MM.1S (cell line): Measurements from ENCODE around the gene SMO.

Source experiments
- DNase-seq: peaks from one replicate; pipeline ENCODE4 v3.0.0-alpha.2; 2015
- H2AFZ ChIP-seq: fragments of 300-600 bp; sonication (generic); 2 replicates; pipeline ENCODE4 v1.6.0; 2016; ENCODE audit warnings: antibody characterized with exemption, low read length
- H3F3A ChIP-seq: fragments of 300-600 bp; sonication (generic); 2 replicates; pipeline ENCODE4 v1.6.1; 2016; ENCODE audit warnings: mild to moderate bottlenecking, antibody characterized with exemption, low read length, moderate library complexity, mixed read lengths; ENCODE audit not compliant: insufficient read depth
- H3K27ac ChIP-seq: fragments of 300-600 bp; sonication (generic); 2 replicates; pipeline ENCODE4 v1.5.1; 2016; ENCODE audit warnings: mild to moderate bottlenecking, low read length
- H3K27me3 ChIP-seq: fragments of 300-600 bp; sonication (generic); replicated peaks from 2 replicates; pipeline ENCODE4 v1.6.0; 2016; ENCODE audit warnings: low read length; ENCODE audit not compliant: insufficient read depth
- H3K36me3 ChIP-seq: fragments of 300-600 bp; sonication (generic); replicated peaks from 2 replicates; pipeline ENCODE4 v1.6.1; 2016; ENCODE audit warnings: mild to moderate bottlenecking, low read length, mixed read lengths; ENCODE audit not compliant: insufficient read depth
- H3K4me1 ChIP-seq: fragments of 300-600 bp; sonication (generic); 2 replicates; pipeline ENCODE4 v1.6.1; 2016; ENCODE audit warnings: low read length, mixed read lengths
- H3K4me2 ChIP-seq: fragments of 300-600 bp; sonication (generic); 2 replicates; pipeline ENCODE4 v1.6.0; 2016; ENCODE audit warnings: low read depth, low read length
- H3K4me3 ChIP-seq: fragments of 300-600 bp; sonication (generic); 2 replicates; pipeline ENCODE4 v1.5.1; 2016; ENCODE audit warnings: low read length, mixed read lengths
- H3K79me2 ChIP-seq: fragments of 300-600 bp; sonication (generic); 2 replicates; pipeline ENCODE4 v1.6.1; 2016; ENCODE audit warnings: mixed run types, low read length, mixed read lengths
- H3K9ac ChIP-seq: fragments of 300-600 bp; sonication (generic); 2 replicates; pipeline ENCODE4 v1.6.1; 2016; ENCODE audit warnings: low read length, mixed read lengths
- H3K9me2 ChIP-seq: fragments of 300-600 bp; sonication (generic); replicated peaks from 2 replicates; pipeline ENCODE4 v1.6.1; 2016; ENCODE audit warnings: mild to moderate bottlenecking, low read length, mixed read lengths; ENCODE audit not compliant: insufficient read depth
- H3K9me3 ChIP-seq: fragments of 300-600 bp; sonication (generic); replicated peaks from 2 replicates; pipeline ENCODE4 v1.6.1; 2016; ENCODE audit warnings: mild to moderate bottlenecking, low read length, mixed read lengths; ENCODE audit not compliant: insufficient read depth
- H4K20me1 ChIP-seq: fragments of 300-600 bp; sonication (generic); 2 replicates; pipeline ENCODE4 v1.6.1; 2016; ENCODE audit warnings: mild to moderate bottlenecking, low read length, moderate library complexity, mixed read lengths; ENCODE audit not compliant: insufficient read depth
- EZH2 ChIP-seq: fragments of 300-600 bp; sonication (generic); optimal IDR thresholded peaks from 2 replicates; pipeline ENCODE3; 2017; ENCODE audit warnings: low read depth, mild to moderate bottlenecking, antibody characterized with exemption, low read length, mixed read lengths
- EZH2phosphoT487 ChIP-seq: fragments of 300-600 bp; sonication (generic); IDR thresholded peaks from 2 replicates; pipeline ENCODE4 v1.6.1; 2018; ENCODE audit warnings: antibody characterized with exemption, low read length
- TF ChIP-seq, protein P1 (sequence below): fragments of 300-600 bp; sonication (generic); IDR thresholded peaks from 2 replicates; pipeline ENCODE4 v1.5.1; 2016; ENCODE audit warnings: antibody characterized with exemption, low read length, mixed read lengths

The SMO gene

DNA sequence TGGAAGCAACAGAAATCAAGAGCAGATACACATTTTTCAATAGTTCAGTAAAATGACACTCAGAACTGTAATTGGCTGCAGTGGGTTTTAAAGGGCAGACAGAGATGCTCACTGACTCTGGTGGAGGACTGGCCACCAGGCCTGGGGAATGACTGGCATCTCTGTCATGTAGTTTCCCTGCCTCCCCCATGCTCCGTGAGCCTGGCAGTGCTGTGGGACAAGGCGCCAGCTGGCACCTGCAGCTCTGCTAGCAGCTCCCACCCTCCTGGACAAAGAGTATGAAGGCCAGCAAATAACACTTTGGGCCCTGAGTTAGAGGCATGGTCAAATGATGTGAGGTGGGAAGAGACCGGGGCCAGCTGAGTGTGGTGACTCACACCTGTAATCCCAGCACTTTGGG lies 28.9 kb upstream of the SMO start:
- Histone ChIP-seq H3K27ac (no peak overlapping the region), H2AFZ (no peak overlapping the region), H3K4me1 (0 out of 2 replicates have a peak, but pooled peaks cover 3% of the 10 kb centered on the region), H3K4me2 (no peak overlapping the region), H3K9ac (no peak overlapping the region), H3K27me3 (no peaks in the 10 kb centered on the region), H3K9me3 (no peaks in the 10 kb centered on the region), H3K36me3 (no peaks in the 10 kb centered on the region), H4K20me1 (no peaks in the 10 kb centered on the region), H3K4me3 (no peak overlapping the region), H3F3A (no peaks in the 10 kb centered on the region), H3K79me2 (peaks cover 6% of the 10 kb centered on the region; the same call in 1 of the 2 replicates), H3K9me2 (no peaks in the 10 kb centered on the region)
- DNase-seq = no peak
- TF ChIP-seq, protein P1, sequence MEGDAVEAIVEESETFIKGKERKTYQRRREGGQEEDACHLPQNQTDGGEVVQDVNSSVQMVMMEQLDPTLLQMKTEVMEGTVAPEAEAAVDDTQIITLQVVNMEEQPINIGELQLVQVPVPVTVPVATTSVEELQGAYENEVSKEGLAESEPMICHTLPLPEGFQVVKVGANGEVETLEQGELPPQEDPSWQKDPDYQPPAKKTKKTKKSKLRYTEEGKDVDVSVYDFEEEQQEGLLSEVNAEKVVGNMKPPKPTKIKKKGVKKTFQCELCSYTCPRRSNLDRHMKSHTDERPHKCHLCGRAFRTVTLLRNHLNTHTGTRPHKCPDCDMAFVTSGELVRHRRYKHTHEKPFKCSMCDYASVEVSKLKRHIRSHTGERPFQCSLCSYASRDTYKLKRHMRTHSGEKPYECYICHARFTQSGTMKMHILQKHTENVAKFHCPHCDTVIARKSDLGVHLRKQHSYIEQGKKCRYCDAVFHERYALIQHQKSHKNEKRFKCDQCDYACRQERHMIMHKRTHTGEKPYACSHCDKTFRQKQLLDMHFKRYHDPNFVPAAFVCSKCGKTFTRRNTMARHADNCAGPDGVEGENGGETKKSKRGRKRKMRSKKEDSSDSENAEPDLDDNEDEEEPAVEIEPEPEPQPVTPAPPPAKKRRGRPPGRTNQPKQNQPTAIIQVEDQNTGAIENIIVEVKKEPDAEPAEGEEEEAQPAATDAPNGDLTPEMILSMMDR = no peak
- TF ChIP-seq EZH2phosphoT487 = no peak
- no peak for TF ChIP-seq EZH2

DNA sequence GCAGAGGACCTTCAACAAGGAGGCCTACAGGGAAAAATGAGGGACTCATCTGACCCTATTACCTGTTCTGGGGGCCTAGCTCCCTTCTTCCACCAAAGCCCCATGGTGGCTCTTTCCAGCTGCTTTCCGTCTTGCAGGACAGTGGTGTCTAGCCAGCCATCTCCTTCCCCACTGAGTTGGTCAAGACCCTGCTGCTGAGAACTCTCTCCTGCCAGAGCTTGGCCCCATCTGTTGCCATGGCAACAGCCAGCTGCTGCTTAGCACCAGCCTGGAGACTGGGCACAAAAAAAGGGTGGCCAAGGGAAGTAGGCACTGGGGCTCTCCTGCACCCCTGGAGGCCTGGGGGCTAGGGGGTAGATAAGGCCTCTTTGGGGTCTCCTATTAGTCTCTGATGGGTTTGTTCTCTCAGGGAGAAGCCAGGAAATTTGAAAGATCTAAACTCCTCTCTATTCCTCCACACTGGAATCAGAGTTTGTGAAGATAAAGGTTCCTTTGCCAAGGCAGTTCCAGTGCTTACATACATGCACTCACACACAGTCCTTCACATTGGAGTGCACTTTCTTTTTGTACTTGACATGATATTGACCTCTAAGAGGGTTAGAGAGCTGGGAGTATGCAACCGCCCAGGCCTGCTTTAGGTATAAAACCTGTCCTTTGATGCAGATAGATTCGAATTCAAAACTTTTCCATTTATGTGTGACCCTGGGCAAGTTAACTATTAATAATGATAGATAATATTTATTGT lies 28.1 kb upstream of the SMO start:
- Histone ChIP-seq H3K27me3 (no peaks in the 10 kb centered on the region), H3K9ac (no peak overlapping the region), H3K36me3 (no peaks in the 10 kb centered on the region), H4K20me1 (no peaks in the 10 kb centered on the region), H3K4me3 (no peak overlapping the region), H2AFZ (no peak overlapping the region), H3K9me2 (no peaks in the 10 kb centered on the region), H3K4me2 (no peak overlapping the region), H3F3A (no peaks in the 10 kb centered on the region), H3K9me3 (no peaks in the 10 kb centered on the region), H3K27ac (no peak overlapping the region), H3K4me1 (0 out of 2 replicates have a peak, but pooled peaks cover 3% of the 10 kb centered on the region), H3K79me2 (peaks cover 6% of the 10 kb centered on the region; the same call in 1 of the 2 replicates)
- DNase-seq = peak; percentile 46
- TF ChIP-seq EZH2phosphoT487 (no peak), EZH2 (no peak)
- TF ChIP-seq, protein P1 = no peak

DNA sequence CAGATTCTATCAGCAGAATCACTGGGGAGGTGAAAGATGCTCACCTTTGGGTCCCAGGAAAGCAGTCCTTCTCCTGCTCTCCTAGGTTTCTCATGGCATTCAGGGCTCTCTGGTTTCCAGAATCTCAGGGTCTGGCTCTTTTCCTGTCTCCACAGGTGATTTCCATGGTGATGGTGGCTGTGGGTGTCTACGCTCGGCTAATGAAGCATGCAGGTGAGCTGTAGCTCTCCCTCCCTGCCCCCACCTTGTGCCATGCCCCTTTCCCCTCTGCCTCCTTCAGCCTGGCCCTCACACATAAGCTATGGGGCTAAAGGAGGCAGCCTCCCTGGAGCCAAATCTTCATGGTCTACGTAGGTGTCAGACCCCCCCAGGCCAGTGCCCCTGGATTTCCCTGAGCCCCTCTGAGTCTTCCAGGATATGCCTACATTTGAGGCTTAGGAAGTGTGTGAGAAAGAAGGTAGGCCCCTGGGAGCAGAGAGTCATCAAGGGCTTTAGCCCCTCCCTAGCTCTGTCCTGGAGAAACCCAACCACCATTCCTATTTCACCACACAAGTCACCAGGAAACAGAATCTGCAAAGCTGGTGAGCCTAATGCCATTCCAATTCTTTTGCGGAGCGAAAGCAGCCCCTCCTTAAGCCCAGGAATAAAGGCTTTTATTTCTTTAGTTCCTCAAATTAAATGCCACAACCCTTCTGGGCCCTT lies 26.8 kb upstream of the SMO start:
- Histone ChIP-seq H2AFZ (no peak overlapping the region), H3K9me2 (no peaks in the 10 kb centered on the region), H3K79me2 (peaks cover 5% of the 10 kb centered on the region; the same call in 1 of the 2 replicates), H4K20me1 (no peaks in the 10 kb centered on the region), H3K27me3 (no peaks in the 10 kb centered on the region), H3K9me3 (no peaks in the 10 kb centered on the region), H3K4me1 (0 out of 2 replicates have a peak, but pooled peaks cover 3% of the 10 kb centered on the region), H3K4me3 (no peak overlapping the region), H3F3A (no peaks in the 10 kb centered on the region), H3K36me3 (no peaks in the 10 kb centered on the region), H3K27ac (no peak overlapping the region), H3K4me2 (no peak overlapping the region), H3K9ac (no peak overlapping the region)
- DNase-seq = no peak
- TF ChIP-seq, protein P1 = no peak
- TF ChIP-seq EZH2phosphoT487 (no peak), EZH2 (no peak)
